ENCODE data around the gene FNDC10. TPM values are rescaled to one million over a fixed set of nuclear protein-coding genes. Genes with fewer than 3 reads are reported as not detected.

FNDC10 gene
- total RNA-seq, 1 experiment from 2014 or later = 15.2 TPM

DNA sequence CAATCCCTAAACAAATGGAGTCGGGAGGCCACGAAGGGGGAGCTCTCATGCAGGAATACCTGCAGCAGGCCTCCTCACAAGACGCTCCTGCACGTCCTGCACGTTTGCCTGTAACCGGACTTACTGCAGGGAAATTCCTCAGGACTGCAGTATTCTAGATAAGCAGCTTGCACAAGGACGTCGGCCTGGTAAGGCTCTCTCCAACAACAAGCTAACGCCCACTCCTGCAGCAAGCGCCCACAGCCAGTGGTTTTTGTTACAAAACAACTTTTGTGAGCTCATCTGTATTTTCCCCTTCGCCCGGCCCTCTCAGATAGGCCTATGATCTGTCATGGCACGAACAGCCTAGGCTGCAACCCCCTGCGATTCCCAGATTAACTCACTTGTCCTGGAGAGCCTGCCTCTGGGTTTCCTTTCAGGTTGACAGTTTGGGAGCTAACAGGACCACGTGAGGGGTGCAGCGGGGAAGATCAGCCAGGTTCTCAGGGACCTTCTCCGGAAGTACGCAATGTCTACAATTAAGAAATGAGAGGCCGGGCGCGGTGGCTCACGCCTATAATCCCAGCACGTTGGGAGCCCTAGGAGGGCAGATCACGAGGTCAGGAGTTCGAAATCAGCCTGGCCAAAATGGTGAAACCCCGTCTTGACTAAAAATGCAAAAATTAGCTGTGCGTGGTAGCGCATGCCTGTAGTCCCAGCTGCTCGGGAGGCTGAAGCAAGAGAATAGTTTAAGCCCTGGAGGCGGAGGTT lies 14.4 kb upstream of the FNDC10 start:
- no peak overlapping the region for H3K18ac ChIP-seq (ENCODE audit: insufficient read length, low read depth, low read length)
- TF ChIP-seq CTCF (conservative IDR thresholded peaks at IDR 0.05) = no peak
- no peaks in the 10 kb centered on the region for H3K79me2 ChIP-seq (ENCODE audit: insufficient read depth, low read length)
- H2BK15ac ChIP-seq (ENCODE audit: low read depth, low read length) = no peak overlapping the region
- Mint-ChIP-seq H3K36me3 (ENCODE audit: insufficient read depth in 1 of 3, low read depth in 3 of 3) (peaks cover 0 to 15% (median 6%) of the 10 kb centered on the region in 3 experiments; a peak in 5 of 7 replicates), H3K4me3 (peak overlapping the region; percentile 86 to 89), H3K9me3 (no peaks in the 10 kb centered on the region; a peak in 1 of 5 replicates), H3K27me3 (ENCODE audit: low read depth) (peaks cover 2% of the 10 kb centered on the region; the same call in 1 of the 2 replicates), H3K27ac (peak overlapping the region; percentile 22 to 93 (median 72); a peak in 2 of 7 replicates), H3K4me1 (peaks cover 16 to 19% of the 10 kb centered on the region in 2 experiments)
- peak overlapping the region; percentile 30 for H3K9ac ChIP-seq (ENCODE audit: extremely low read depth, insufficient read length, low read length)
- H4K5ac ChIP-seq (ENCODE audit: insufficient read length, low read depth, low read length) = no peak overlapping the region
- H3K14ac ChIP-seq (ENCODE audit: insufficient read depth, low read length) = no peak overlapping the region
- H3K4me2 ChIP-seq (ENCODE audit: insufficient read depth, insufficient read length, low read length) = peak overlapping the region; percentile 62
- no peak overlapping the region for H3K4ac ChIP-seq (ENCODE audit: low read depth, low read length)
- H3K4me1 ChIP-seq (ENCODE audit: insufficient read depth, low read length) = peaks cover 5% of the 10 kb centered on the region; the same call in 1 of the 2 replicates
- no peak overlapping the region for H3K56ac ChIP-seq (ENCODE audit: insufficient read length, low read depth, low read length)
- H3T11ph ChIP-seq (ENCODE audit: low read length) = no peak overlapping the region
- no peak overlapping the region for H2BK20ac ChIP-seq (ENCODE audit: low read depth, low read length, poor library complexity, severe bottlenecking)
- H2BK5ac ChIP-seq (ENCODE audit: insufficient read length, low read length) = no peak overlapping the region
- H2BK120ac ChIP-seq (ENCODE audit: low read depth, low read length, poor library complexity, severe bottlenecking) = no peak overlapping the region
- no peak overlapping the region for H3K23ac ChIP-seq (ENCODE audit: insufficient read length, low read depth, low read length)
- H2AFZ ChIP-seq (ENCODE audit: low read length) = no peak overlapping the region
- H4K8ac ChIP-seq (replicated peaks; ENCODE audit: insufficient read length, low read depth, low read length) = no peak overlapping the region
- no CpG with 5 or more reads among the region's 30 CpGs for WGBS (ENCODE audit: extremely low coverage, insufficient read length, low lambda C conversion rate)
- H4K91ac ChIP-seq (ENCODE audit: insufficient read length, low read depth, low read length) = no peak overlapping the region
- H3K79me1 ChIP-seq (ENCODE audit: insufficient read depth, low read depth, low read length, poor library complexity, severe bottlenecking) = no peaks in the 10 kb centered on the region
- H4K20me1 ChIP-seq (ENCODE audit: control insufficient read depth, insufficient read depth, insufficient read length) = no peaks in the 10 kb centered on the region
- H2BK12ac ChIP-seq (ENCODE audit: insufficient read length, low read depth, low read length) = no peak overlapping the region
- H3K27me3 ChIP-seq (ENCODE audit: insufficient read depth, low read length) = no peaks in the 10 kb centered on the region
- DNase-seq = peak; percentile 25
- H3K27ac ChIP-seq (ENCODE audit: insufficient read length, low read depth, low read length) = no peak overlapping the region
- no peak overlapping the region for H2AK5ac ChIP-seq (ENCODE audit: insufficient read length, low read length)
- peaks cover 15% of the 10 kb centered on the region for H3K23me2 ChIP-seq (ENCODE audit: insufficient read length, low read depth, low read length, poor library complexity, severe bottlenecking)
- H3K9me3 ChIP-seq (ENCODE audit: control insufficient read depth, low read depth, low read length) = no peaks in the 10 kb centered on the region
